GM23248 (cell line): ENCODE measurements around the gene NOC4L.

Source experiments
- EZH2 ChIP-seq: fragments of 200-600 bp; sonication (generic); IDR thresholded peaks from 2 replicates; pipeline ENCODE4 v1.6.1; 2018; ENCODE audit warnings: antibody characterized with exemption, mild to moderate bottlenecking; ENCODE audit not compliant: insufficient read depth, poor library complexity, severe bottlenecking
- EZH2phosphoT487 ChIP-seq: fragments of 200-600 bp; sonication (generic); IDR thresholded peaks from 2 replicates; pipeline ENCODE4 v1.6.1; 2018; ENCODE audit warnings: antibody characterized with exemption, moderate library complexity, mild to moderate bottlenecking, low read depth; ENCODE audit not compliant: insufficient read depth

- TF ChIP-seq EZH2 (no peak), EZH2phosphoT487 (no peak)
Observed at GRCh38 chr12:132103542-132104308, 40.5 kb upstream of the NOC4L start.
